DMS 273 treated with DMSO at 0.1 percent for 48 hours (cell line): Measurements from ENCODE around the gene AGK.

Experiments used
- DNase-seq: peaks from one replicate; lab custom pipeline; 2025; lab: John Stamatoyannopoulos, UW

Gene AGK

GRCh38 chr7:141704741-141705140, 153.5 kb downstream of the AGK start:
- DNase-seq = no peak
